ENCODE results near the gene OBSL1.

Gene OBSL1

GRCh38 chr2:219530048-219530963 is 41.0 kb downstream of the OBSL1 start:
- peak; percentile 94 for DNase-seq

GRCh38 chr2:219527472-219527871 is 43.9 kb downstream of the OBSL1 start:
- no peak for DNase-seq

GRCh38 chr2:219527076-219527394 is 44.3 kb downstream of the OBSL1 start:
- no peak for DNase-seq

- DNase-seq, result peak; percentile 58
These were observed 44.8 kb downstream of the OBSL1 start for GRCh38 chr2:219526320-219527075.

GRCh38 chr2:219525533-219526232 is 45.7 kb downstream of the OBSL1 start:
- peak; percentile 98 for DNase-seq

GRCh38 chr2:219524817-219525216 is 46.5 kb downstream of the OBSL1 start:
- no peak for DNase-seq

GRCh38 chr2:219523031-219523671 is 48.2 kb downstream of the OBSL1 start:
- no peak for DNase-seq

- DNase-seq, result peak; percentile 65
These were observed 49.0 kb downstream of the OBSL1 start for GRCh38 chr2:219522111-219523030.

- peak; percentile 96 for DNase-seq
These were observed 50.1 kb downstream of the OBSL1 start for GRCh38 chr2:219521066-219521880.

- peak; percentile 61 for DNase-seq
These were observed 51.3 kb downstream of the OBSL1 start for GRCh38 chr2:219520079-219520478.

- no peak for DNase-seq
These were observed 51.8 kb downstream of the OBSL1 start for GRCh38 chr2:219519526-219519916.

GRCh38 chr2:219517954-219518778 is 53.2 kb downstream of the OBSL1 start:
- no peak for DNase-seq

GRCh38 chr2:219516888-219517287 is 54.5 kb downstream of the OBSL1 start:
- DNase-seq, result no peak

GRCh38 chr2:219515874-219516629 is 55.3 kb downstream of the OBSL1 start:
- DNase-seq, result peak; percentile 36

GRCh38 chr2:219514836-219515235 is 56.5 kb downstream of the OBSL1 start:
- DNase-seq, result no peak

GRCh38 chr2:219514196-219514761 is 57.1 kb downstream of the OBSL1 start, which contains the start of gene ASIC4:
Gene ASIC4 (plus strand): TSS chr2:219514482. CDS start chr2:219514725, 243 bp downstream.
- peak; percentile 95 for DNase-seq

- peak; percentile 66 for DNase-seq
These were observed 57.6 kb downstream of the OBSL1 start for GRCh38 chr2:219513787-219514186.

- peak; percentile 16 for DNase-seq
These were observed 58.7 kb downstream of the OBSL1 start for GRCh38 chr2:219512524-219513216.
